Esophagus muscularis mucosa (tissue), 4 donors: ENCODE data around the gene RPRD2.

Experiments
- CTCF ChIP-seq, 3 experiments: fragments of 200-600 bp in 2 of 3; fragments of 450-650 bp in 1 of 3; sonication (generic) in 2 of 3; IDR thresholded peaks; one replicate each; pipeline ENCODE4 v1.5.1; 2017 to 2019; ENCODE audit warnings: antibody characterized with exemption in 3 of 3, mild to moderate bottlenecking in 2 of 3, moderate library complexity in 1 of 3
- EP300 ChIP-seq: sonication (generic); formaldehyde crosslinking; IDR thresholded peaks from one replicate; pipeline ENCODE4 v1.6.1; 2017; ENCODE audit warnings: antibody characterized with exemption
- POLR2A ChIP-seq: fragments of 450-650 bp; IDR thresholded peaks from one replicate; pipeline ENCODE4 v1.6.1; 2017; ENCODE audit warnings: antibody characterized with exemption, moderate library complexity, mild to moderate bottlenecking, low read depth
- POLR2AphosphoS5 ChIP-seq, 2 donors: sonication (generic); formaldehyde crosslinking; IDR thresholded peaks; one replicate each; pipeline ENCODE4 v1.6.1; 2017; ENCODE audit warnings: antibody characterized with exemption in 2 of 2

GRCh38 chr1:150371110-150371509 lies 7.2 kb downstream of the RPRD2 start:
- TF ChIP-seq CTCF (IDR thresholded peaks at IDR 0.05) (no peak), EP300 (no peak), POLR2A (no peak), POLR2AphosphoS5 (IDR thresholded peaks at IDR 0.05) (no peak)
